ENCODE data around the gene MARVELD1.

MARVELD1 gene

DNA sequence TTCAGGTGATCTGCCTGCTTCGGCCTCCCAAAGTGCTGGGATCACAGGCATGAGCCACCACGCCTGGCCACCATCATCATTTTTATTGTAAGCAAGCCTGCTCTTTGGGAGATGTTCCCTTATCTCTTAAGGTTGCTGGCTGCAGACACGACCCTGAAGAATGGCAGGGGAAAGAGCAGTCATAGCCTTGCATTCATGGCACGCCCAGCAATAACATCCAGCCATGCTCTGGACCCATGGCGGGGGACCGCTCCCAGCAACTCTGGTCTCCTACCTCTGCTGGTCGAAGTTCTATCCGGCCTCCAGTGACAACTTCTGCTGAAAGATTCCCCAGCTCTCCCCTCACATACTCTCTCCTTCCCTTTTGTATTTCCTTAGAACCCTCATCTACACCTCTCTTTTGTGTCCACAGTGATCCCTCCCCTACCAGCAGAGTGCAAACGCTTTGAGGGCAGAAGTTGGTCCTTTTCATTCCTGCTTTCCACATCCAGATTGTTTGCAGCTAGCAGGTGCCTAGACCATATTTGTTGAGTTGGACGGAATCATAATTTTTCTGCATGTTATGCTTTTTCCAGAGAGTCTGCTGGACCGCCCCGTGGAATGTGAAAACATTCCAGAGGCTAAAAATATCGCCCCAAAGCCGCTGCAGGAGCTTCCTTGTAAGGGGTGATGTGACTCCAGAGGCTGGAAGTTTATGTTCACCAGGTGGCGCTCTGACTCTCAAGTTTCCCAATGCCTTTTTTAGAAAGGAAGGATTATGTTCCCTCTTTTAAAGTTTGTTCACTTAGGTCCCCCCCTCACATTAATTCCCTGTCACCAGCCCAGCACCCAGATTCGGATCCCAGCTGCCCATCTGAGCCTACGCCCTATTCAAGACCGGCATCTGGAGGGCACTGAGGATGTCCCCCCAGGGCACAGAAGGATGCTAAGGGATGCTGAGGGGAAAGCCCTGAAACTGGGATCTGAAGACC lies 4.3 kb upstream of the MARVELD1 start:
- H3K9me3 ChIP-seq (ENCODE audit: control insufficient read depth in 2 of 2, low read length in 2 of 2), result no peaks in the 10 kb centered on the region
- H3K36me3 ChIP-seq (ENCODE audit: control insufficient read depth in 2 of 2, insufficient read depth in 2 of 2, low read length in 2 of 2), result no peaks in the 10 kb centered on the region
- no peak overlapping the region for H3K4me3 ChIP-seq (ENCODE audit: low read length in 2 of 2)
- H3K27ac ChIP-seq (ENCODE audit: low read depth in 2 of 2, low read length in 2 of 2), result peak overlapping the region; percentile 38 to 41
- peak overlapping the region in 1 of 2 donors; percentile 26 for H3K9ac ChIP-seq (ENCODE audit: low read depth in 1 of 2, low read length in 2 of 2)
- H3K4me1 ChIP-seq (ENCODE audit: control insufficient read depth in 2 of 2, insufficient read depth in 2 of 2, low read length in 2 of 2), result peaks cover 12% of the 10 kb centered on the region in 2 donors
- H3K27me3 ChIP-seq (ENCODE audit: control insufficient read depth in 2 of 2, insufficient read depth in 2 of 2, low read length in 2 of 2), result no peaks in the 10 kb centered on the region

GRCh38 chr10:97711640-97712572 lies 1.6 kb upstream of the MARVELD1 start:
- Histone ChIP-seq H3K36me3 (ENCODE audit: control insufficient read depth in 2 of 2, insufficient read depth in 2 of 2, low read length in 2 of 2) (peaks cover 0 to 3% of the 10 kb centered on the region in 2 donors), H3K4me1 (ENCODE audit: control insufficient read depth in 2 of 2, insufficient read depth in 2 of 2, low read length in 2 of 2) (peaks cover 21 to 25% of the 10 kb centered on the region in 2 donors), H3K9me3 (ENCODE audit: control insufficient read depth in 2 of 2, low read length in 2 of 2) (no peaks in the 10 kb centered on the region), H3K9ac (ENCODE audit: low read depth in 1 of 2, low read length in 2 of 2) (no peak overlapping the region), H3K27ac (ENCODE audit: low read depth in 2 of 2, low read length in 2 of 2) (no peak overlapping the region), H3K4me3 (ENCODE audit: low read length in 2 of 2) (no peak overlapping the region), H3K27me3 (ENCODE audit: control insufficient read depth in 2 of 2, insufficient read depth in 2 of 2, low read length in 2 of 2) (no peaks in the 10 kb centered on the region)

GRCh38 chr10:97713826-97714400 lies 383 bp downstream of the MARVELD1 start:
- Histone ChIP-seq H3K9ac (ENCODE audit: low read depth in 1 of 2, low read length in 2 of 2) (peak overlapping the region; percentile 74 to 80), H3K9me3 (ENCODE audit: control insufficient read depth in 2 of 2, low read length in 2 of 2) (no peaks in the 10 kb centered on the region), H3K4me3 (ENCODE audit: low read length in 2 of 2) (peak overlapping the region; percentile 76 to 77), H3K4me1 (ENCODE audit: control insufficient read depth in 2 of 2, insufficient read depth in 2 of 2, low read length in 2 of 2) (peaks cover 39 to 42% of the 10 kb centered on the region in 2 donors), H3K27me3 (ENCODE audit: control insufficient read depth in 2 of 2, insufficient read depth in 2 of 2, low read length in 2 of 2) (no peaks in the 10 kb centered on the region), H3K27ac (ENCODE audit: low read depth in 2 of 2, low read length in 2 of 2) (peak overlapping the region; percentile 93 to 95), H3K36me3 (ENCODE audit: control insufficient read depth in 2 of 2, insufficient read depth in 2 of 2, low read length in 2 of 2) (peaks cover 7 to 11% of the 10 kb centered on the region in 2 donors)

DNA sequence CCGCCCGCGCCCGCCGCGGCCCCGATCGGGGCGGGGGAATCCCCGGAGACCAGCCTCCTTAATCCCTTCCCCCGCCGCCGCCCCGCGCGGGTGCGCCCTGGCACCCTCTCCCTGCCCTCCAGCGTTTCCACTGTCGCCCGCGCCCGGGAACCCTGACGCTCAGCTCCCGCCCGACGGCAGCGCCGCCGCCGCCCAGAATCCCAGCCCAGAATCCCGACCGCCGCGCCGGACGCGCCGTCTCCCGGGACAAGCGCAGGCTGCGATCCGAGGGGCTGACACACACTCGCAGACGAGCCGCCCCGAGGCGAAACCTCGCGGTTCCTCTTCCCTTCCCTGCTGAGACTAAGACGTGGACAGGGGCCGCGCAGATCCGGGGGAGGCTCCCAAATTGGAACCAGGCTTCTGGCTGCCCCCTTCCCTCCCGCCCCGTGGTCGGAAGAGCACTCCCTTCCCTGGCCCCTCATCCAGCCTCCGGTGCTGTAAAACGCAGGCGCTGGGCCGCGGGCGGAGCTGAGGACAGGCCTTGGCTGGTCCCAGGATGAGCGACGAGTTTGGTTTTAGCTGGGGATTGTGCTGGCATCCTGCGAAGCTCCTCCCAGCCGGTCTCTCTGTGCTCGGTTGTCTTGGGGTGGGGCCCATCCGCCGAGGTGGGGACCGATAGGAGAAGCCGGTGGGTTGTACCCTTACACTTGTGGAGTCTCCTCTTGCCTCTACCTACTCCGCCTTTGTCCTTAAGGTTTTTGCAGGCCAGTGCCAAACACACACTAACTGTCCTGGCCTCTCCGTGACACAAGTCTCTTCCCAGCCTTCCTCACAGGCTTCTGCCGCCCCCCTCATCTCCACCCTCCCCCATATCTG lies 1.1 kb downstream of the MARVELD1 start:
- Histone ChIP-seq H3K36me3 (ENCODE audit: control insufficient read depth in 2 of 2, insufficient read depth in 2 of 2, low read length in 2 of 2) (peaks cover 7 to 11% of the 10 kb centered on the region in 2 donors), H3K9me3 (ENCODE audit: control insufficient read depth in 2 of 2, low read length in 2 of 2) (no peaks in the 10 kb centered on the region), H3K27me3 (ENCODE audit: control insufficient read depth in 2 of 2, insufficient read depth in 2 of 2, low read length in 2 of 2) (no peaks in the 10 kb centered on the region), H3K9ac (ENCODE audit: low read depth in 1 of 2, low read length in 2 of 2) (peak overlapping the region; percentile 74 to 80), H3K4me3 (ENCODE audit: low read length in 2 of 2) (peak overlapping the region; percentile 76 to 77), H3K4me1 (ENCODE audit: control insufficient read depth in 2 of 2, insufficient read depth in 2 of 2, low read length in 2 of 2) (peaks cover 43 to 44% of the 10 kb centered on the region in 2 donors), H3K27ac (ENCODE audit: low read depth in 2 of 2, low read length in 2 of 2) (peak overlapping the region; percentile 93 to 95)

GRCh38 chr10:97715259-97715874 lies 1.8 kb downstream of the MARVELD1 start:
- Histone ChIP-seq H3K4me3 (ENCODE audit: low read length in 2 of 2) (peak overlapping the region; percentile 76 to 77), H3K27ac (ENCODE audit: low read depth in 2 of 2, low read length in 2 of 2) (peak overlapping the region; percentile 93 to 95), H3K4me1 (ENCODE audit: control insufficient read depth in 2 of 2, insufficient read depth in 2 of 2, low read length in 2 of 2) (peaks cover 46 to 48% of the 10 kb centered on the region in 2 donors), H3K36me3 (ENCODE audit: control insufficient read depth in 2 of 2, insufficient read depth in 2 of 2, low read length in 2 of 2) (peaks cover 7 to 11% of the 10 kb centered on the region in 2 donors), H3K9me3 (ENCODE audit: control insufficient read depth in 2 of 2, low read length in 2 of 2) (no peaks in the 10 kb centered on the region), H3K27me3 (ENCODE audit: control insufficient read depth in 2 of 2, insufficient read depth in 2 of 2, low read length in 2 of 2) (no peaks in the 10 kb centered on the region), H3K9ac (ENCODE audit: low read depth in 1 of 2, low read length in 2 of 2) (peak overlapping the region; percentile 74 to 80)

GRCh38 chr10:97717627-97718026 lies 4.1 kb downstream of the MARVELD1 start:
- H3K4me1 ChIP-seq (ENCODE audit: control insufficient read depth in 2 of 2, insufficient read depth in 2 of 2, low read length in 2 of 2), result peaks cover 57 to 58% of the 10 kb centered on the region in 2 donors
- peak overlapping the region; percentile 86 to 90 for H3K27ac ChIP-seq (ENCODE audit: low read depth in 2 of 2, low read length in 2 of 2)

GRCh38 chr10:97718178-97718577 lies 4.6 kb downstream of the MARVELD1 start:
- Histone ChIP-seq H3K4me3 (ENCODE audit: low read length in 2 of 2) (peak overlapping the region; percentile 1 to 26), H3K4me1 (ENCODE audit: control insufficient read depth in 2 of 2, insufficient read depth in 2 of 2, low read length in 2 of 2) (peaks cover 56 to 58% of the 10 kb centered on the region in 2 donors), H3K27me3 (ENCODE audit: control insufficient read depth in 2 of 2, insufficient read depth in 2 of 2, low read length in 2 of 2) (no peaks in the 10 kb centered on the region), H3K9me3 (ENCODE audit: control insufficient read depth in 2 of 2, low read length in 2 of 2) (no peaks in the 10 kb centered on the region), H3K36me3 (ENCODE audit: control insufficient read depth in 2 of 2, insufficient read depth in 2 of 2, low read length in 2 of 2) (peaks cover 7 to 11% of the 10 kb centered on the region in 2 donors), H3K27ac (ENCODE audit: low read depth in 2 of 2, low read length in 2 of 2) (peak overlapping the region; percentile 86 to 90), H3K9ac (ENCODE audit: low read depth in 1 of 2, low read length in 2 of 2) (peak overlapping the region; percentile 48 to 65)

More at GRCh38 chr10:97717627-97718026, 4.1 kb downstream of the MARVELD1 start:
- no peaks in the 10 kb centered on the region for H3K27me3 ChIP-seq (ENCODE audit: control insufficient read depth in 2 of 2, insufficient read depth in 2 of 2, low read length in 2 of 2)
- no peak overlapping the region for H3K4me3 ChIP-seq (ENCODE audit: low read length in 2 of 2)
- no peaks in the 10 kb centered on the region for H3K9me3 ChIP-seq (ENCODE audit: control insufficient read depth in 2 of 2, low read length in 2 of 2)
- peaks cover 7 to 11% of the 10 kb centered on the region in 2 donors for H3K36me3 ChIP-seq (ENCODE audit: control insufficient read depth in 2 of 2, insufficient read depth in 2 of 2, low read length in 2 of 2)
- H3K9ac ChIP-seq (ENCODE audit: low read depth in 1 of 2, low read length in 2 of 2), result peak overlapping the region in 1 of 2 donors; percentile 65

DNA sequence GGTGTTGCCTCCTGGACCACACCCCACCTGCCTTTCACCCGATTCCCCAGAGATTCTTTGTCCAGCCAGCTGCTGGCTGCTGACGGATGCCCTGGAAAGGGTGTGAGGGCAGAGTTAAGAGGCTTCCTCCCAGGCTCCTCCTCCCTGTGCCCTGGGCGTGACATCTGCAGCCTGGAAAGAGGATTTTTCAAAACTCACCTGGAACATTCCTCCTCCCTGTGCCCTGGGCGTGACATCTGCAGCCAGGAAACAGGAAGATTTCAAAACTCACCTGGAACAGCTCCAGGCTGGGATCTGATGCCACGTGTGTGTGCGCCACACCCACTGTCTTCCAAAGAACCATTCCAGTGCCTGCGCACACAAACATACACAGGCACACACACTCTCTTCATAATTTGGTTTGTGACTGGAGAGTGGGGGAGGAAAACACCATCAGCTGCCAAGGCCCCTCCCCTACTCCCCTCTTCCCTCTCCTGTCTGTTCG lies 5.2 kb downstream of the MARVELD1 start:
- Histone ChIP-seq H3K27ac (ENCODE audit: low read depth in 2 of 2, low read length in 2 of 2) (peak overlapping the region; percentile 86 to 90), H3K9ac (ENCODE audit: low read depth in 1 of 2, low read length in 2 of 2) (peak overlapping the region; percentile 48 to 65), H3K36me3 (ENCODE audit: control insufficient read depth in 2 of 2, insufficient read depth in 2 of 2, low read length in 2 of 2) (peaks cover 7 to 11% of the 10 kb centered on the region in 2 donors), H3K27me3 (ENCODE audit: control insufficient read depth in 2 of 2, insufficient read depth in 2 of 2, low read length in 2 of 2) (no peaks in the 10 kb centered on the region), H3K4me3 (ENCODE audit: low read length in 2 of 2) (peak overlapping the region; percentile 1 to 38), H3K9me3 (ENCODE audit: control insufficient read depth in 2 of 2, low read length in 2 of 2) (no peaks in the 10 kb centered on the region), H3K4me1 (ENCODE audit: control insufficient read depth in 2 of 2, insufficient read depth in 2 of 2, low read length in 2 of 2) (peaks cover 57 to 60% of the 10 kb centered on the region in 2 donors)

Measured in mucosa of rectum (tissue), 2 donors.